Upper lobe of right lung (tissue), 1 donor: ENCODE results near the gene ZER1. TPM values are rescaled to one million over a fixed set of nuclear protein-coding genes. Genes with fewer than 3 reads are reported as not detected.

Experiments
- ATAC-seq: fragments of 200-7000 bp; cut with Tn5 transposase; one replicate; pipeline ENCODE4 v1.9.1; 2020; ENCODE audit warnings: mild to moderate bottlenecking, moderate library complexity
- DNase-seq: peaks from one replicate; pipeline ENCODE4 v3.0.0-alpha.2; 2020
- H3K27ac ChIP-seq: fragments of 200-600 bp; one replicate; pipeline ENCODE4 v1.8.0; 2022
- H3K27me3 ChIP-seq: fragments of 200-600 bp; one replicate; pipeline ENCODE4 v1.8.0; 2022; ENCODE audit warnings: mild to moderate bottlenecking
- H3K36me3 ChIP-seq: fragments of 200-600 bp; one replicate; pipeline ENCODE4 v1.8.0; 2022
- H3K4me1 ChIP-seq: fragments of 200-600 bp; one replicate; pipeline ENCODE4 v1.8.0; 2022
- H3K4me3 ChIP-seq: fragments of 200-600 bp; one replicate; pipeline ENCODE4 v1.8.0; 2022; ENCODE audit warnings: mild to moderate bottlenecking
- H3K9me3 ChIP-seq: fragments of 200-600 bp; one replicate; pipeline ENCODE4 v1.8.0; 2022
- CTCF ChIP-seq: fragments of 200-600 bp; IDR thresholded peaks from one replicate; pipeline ENCODE4 v1.8.0; 2022; ENCODE audit warnings: antibody characterized with exemption
- intact Hi-C: fragments of 100-400 bp; cut with DNase I; formaldehyde crosslinking; loops from one replicate; pipeline ENCODE4 v1.11.0; 2022
- total RNA-seq: library from RNA; stranded (reverse); fragmentation: NEBNext Ultra II Directional; extraction: Animal tissue kit (Norgen Biotek cat#: 25700); gene quantifications from one replicate; pipeline ENCODE4 v1.2.1, GENCODE V29; 2021
- donor health status: DM: no; HTN: yes; CAD: no; lungs with severe emphysema.

Gene ZER1
- total RNA-seq, 1 donor from 2014 or later: 32.0 TPM

- ATAC-seq (no peak), DNase-seq (no peak)
- TF ChIP-seq CTCF: no peak
- Histone ChIP-seq H3K36me3 (peaks cover 29% of the 10 kb centered on the region), H3K27ac (no peak overlapping the region), H3K4me1 (no peaks in the 10 kb centered on the region), H3K27me3 (no peaks in the 10 kb centered on the region), H3K9me3 (no peaks in the 10 kb centered on the region), H3K4me3 (no peak overlapping the region)
- intact Hi-C loops: no loop called here
These were observed 24.5 kb downstream of the ZER1 start for GRCh38 chr9:128747241-128747640.

- intact Hi-C loops: no loop called here
- no peaks in the 10 kb centered on the region for H3K9me3 ChIP-seq
- peaks cover 50% of the 10 kb centered on the region for H3K36me3 ChIP-seq
- no peak for TF ChIP-seq CTCF
- H3K27ac ChIP-seq: no peak overlapping the region
- no peak for ATAC-seq
- H3K4me3 ChIP-seq: no peak overlapping the region
- no peaks in the 10 kb centered on the region for H3K27me3 ChIP-seq
- DNase-seq: no peak
- H3K4me1 ChIP-seq: no peaks in the 10 kb centered on the region
These were observed 28.3 kb downstream of the ZER1 start for GRCh38 chr9:128743421-128743820.

GRCh38 chr9:128742401-128742800 lies 29.3 kb downstream of the ZER1 start:
- Histone ChIP-seq H3K4me1 (no peaks in the 10 kb centered on the region), H3K9me3 (no peaks in the 10 kb centered on the region), H3K27me3 (no peaks in the 10 kb centered on the region), H3K36me3 (peaks cover 49% of the 10 kb centered on the region), H3K27ac (no peak overlapping the region), H3K4me3 (no peak overlapping the region)
- TF ChIP-seq CTCF: no peak
- DNase-seq: no peak
- ATAC-seq: peak; percentile 39
- intact Hi-C loops: no loop called here

DNA sequence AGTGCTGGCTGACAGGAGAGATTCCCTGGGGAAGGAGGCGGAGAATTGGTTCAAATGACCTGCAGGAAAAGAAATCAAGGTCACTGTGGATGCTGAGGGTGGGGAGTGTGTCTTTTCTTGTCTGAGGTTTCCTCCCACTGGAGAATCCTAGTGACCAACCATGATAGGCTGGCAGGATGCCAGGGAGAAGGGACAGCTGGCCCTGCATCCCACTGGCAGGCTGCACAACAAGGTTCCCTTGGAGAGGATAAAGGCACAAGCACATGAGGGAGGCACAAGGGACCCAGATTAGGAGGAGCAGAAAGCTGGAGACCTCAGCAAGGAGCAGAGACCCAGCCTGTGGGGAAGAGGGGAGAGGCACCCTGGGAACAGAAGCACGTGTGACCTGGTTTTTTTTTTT lies 36.4 kb downstream of the ZER1 start:
- H3K36me3 ChIP-seq: peaks cover 39% of the 10 kb centered on the region

GRCh38 chr9:128733256-128733655 lies 38.5 kb downstream of the ZER1 start:
- H3K4me1 ChIP-seq: no peaks in the 10 kb centered on the region
- ATAC-seq: peak; percentile 92
- peak; percentile 78 for DNase-seq
- no peaks in the 10 kb centered on the region for H3K27me3 ChIP-seq
- H3K36me3 ChIP-seq: peaks cover 19% of the 10 kb centered on the region
- TF ChIP-seq CTCF: peak; percentile 56
- H3K4me3 ChIP-seq: no peak overlapping the region
- intact Hi-C loops: no loop called here
- H3K9me3 ChIP-seq: no peaks in the 10 kb centered on the region
- H3K27ac ChIP-seq: no peak overlapping the region

More for the DNA sequence above, 36.4 kb downstream of the ZER1 start:
- H3K9me3 ChIP-seq: no peaks in the 10 kb centered on the region
- no peak overlapping the region for H3K27ac ChIP-seq
- no peak for TF ChIP-seq CTCF
- no peaks in the 10 kb centered on the region for H3K4me1 ChIP-seq
- H3K4me3 ChIP-seq: no peak overlapping the region
- intact Hi-C loops: no loop called here
- ATAC-seq (no peak), DNase-seq (no peak)
- H3K27me3 ChIP-seq: no peaks in the 10 kb centered on the region

GRCh38 chr9:128732576-128732975 lies 39.2 kb downstream of the ZER1 start:
- no peaks in the 10 kb centered on the region for H3K4me1 ChIP-seq
- no peak for TF ChIP-seq CTCF
- ATAC-seq (no peak), DNase-seq (no peak)
- no peaks in the 10 kb centered on the region for H3K27me3 ChIP-seq
- intact Hi-C loops: no loop called here
- H3K27ac ChIP-seq: no peak overlapping the region
- H3K36me3 ChIP-seq: peaks cover 19% of the 10 kb centered on the region
- no peaks in the 10 kb centered on the region for H3K9me3 ChIP-seq
- no peak overlapping the region for H3K4me3 ChIP-seq
